Measurements from ENCODE around the gene EIF4EBP3. TPM values are rescaled to one million over a fixed set of nuclear protein-coding genes. Genes with fewer than 3 reads are reported as not detected.
A peak's percentile ranks its signal among the peaks of the same experiment; 100 is the strongest.

EIF4EBP3 gene
- total RNA-seq (8.8 and 15.0 TPM in 2 replicates), polyA plus RNA-seq (13.8 and 18.2 TPM in 2 replicates), polyA minus RNA-seq (6.0 and 8.8 TPM in 2 replicates)
- total RNA-seq (2013) = 9.7 TPM

- peaks cover 0 to 34% of the 10 kb centered on the region in 2 experiments for H3K36me3 ChIP-seq (replicated peaks in 1 of 2; ENCODE audit: control extremely low read depth in 1 of 2, control insufficient read depth in 1 of 2, extremely low read depth in 1 of 2, insufficient read depth in 2 of 2, low read length in 1 of 2)
- peak within 1 kb of the TSS; percentile 93 for H3K4me2 ChIP-seq (replicated peaks; ENCODE audit: low read depth, low read length, poor library complexity, severe bottlenecking)
- DNase-seq (peak; percentile 91), ATAC-seq (ENCODE audit: low read depth) (peak; percentile 97)
- Mint-ChIP-seq H3K4me1 (peaks cover 30% of the 10 kb centered on the region), H3K27me3 (no peaks in the 10 kb centered on the region), H3K27ac (peak within 1 kb of the TSS; percentile 94), H3K4me3 (peak within 1 kb of the TSS; percentile 94), H3K9me3 (ENCODE audit: insufficient read depth) (no peaks in the 10 kb centered on the region)
- H2AFZ ChIP-seq (ENCODE audit: insufficient read depth, low read depth, low read length, poor library complexity, severe bottlenecking) = peak within 1 kb of the TSS; percentile 82
- H3K79me2 ChIP-seq (ENCODE audit: control insufficient read depth, insufficient read depth, low read length) = peaks cover 4% of the 10 kb centered on the region
- no peaks in the 10 kb centered on the region for H3K9me3 ChIP-seq (ENCODE audit: control extremely low read depth in 1 of 3, control insufficient read depth in 2 of 3, insufficient read depth in 1 of 3, low read length in 2 of 3)
- H3K4me3 ChIP-seq (ENCODE audit: control extremely low read depth in 1 of 5, extremely low read depth in 1 of 5, insufficient read depth in 1 of 5, low read depth in 2 of 5, low read length in 4 of 5) = peak within 1 kb of the TSS; percentile 35 to 93 (median 79)
- no peaks in the 10 kb centered on the region for H4K20me1 ChIP-seq (ENCODE audit: control insufficient read depth, insufficient read depth, low read length, poor library complexity, severe bottlenecking)
- ChIA-PET CTCF (interaction anchor here (0.8 to 2.3 kb wide), 11 partner anchors 9 to 175 kb away, joined by 3 to 18 read pairs (median 4); partner anchors contain the start of genes APBB3, HARS1, HARS2 and IK), POLR2A (interaction anchor here (0.5 to 2.9 kb wide), 11 partner anchors 10 to 433 kb away, joined by 3 to 35 read pairs (median 4); partner anchors contain the start of genes ANKHD1, APBB3, CD14 and HARS1)
- intact Hi-C loops (cut with micrococcal nuclease) = loop anchor here (1.0 to 5.0 kb wide), 6 partner anchors 10 to 155 kb away; partner anchors contain the start of genes ANKHD1, APBB3, IK and NDUFA2
- H3K4me1 ChIP-seq (ENCODE audit: control insufficient read depth in 2 of 2, insufficient read depth in 2 of 2, low read length in 2 of 2) = peaks cover 10 to 30% of the 10 kb centered on the region in 2 donors
- WGBS (ENCODE audit: insufficient coverage) = 4% methylated on average over 49 of the region's 52 CpGs
- H3K27ac ChIP-seq (ENCODE audit: low read length in 2 of 2) = peak within 1 kb of the TSS; percentile 81 to 85
- no peaks in the 10 kb centered on the region for H3K27me3 ChIP-seq (replicated peaks in 1 of 4; ENCODE audit: control extremely low read depth in 1 of 4, control insufficient read depth in 3 of 4, insufficient read depth in 4 of 4, low read length in 3 of 4)
- TF ChIP-seq CTCF (IDR thresholded peaks at IDR 0.05) (peak; percentile 77), EZH2 (IDR thresholded peaks at IDR 0.05; ENCODE audit: borderline replicate concordance, insufficient read depth, low read depth, low read length, poor library complexity, severe bottlenecking) (no peak)
- H3K9ac ChIP-seq (ENCODE audit: low read length) = peak within 1 kb of the TSS; percentile 85
These were observed at the start of gene EIF4EBP3 for GRCh38 chr5:140547508-140548299. EIF4EBP3 (plus strand) TSS chr5:140547662; CDS start chr5:140547738, 76 bp downstream.

- H3K27ac ChIP-seq (ENCODE audit: low read length in 2 of 2) = no peak overlapping the region
- intact Hi-C loops (cut with micrococcal nuclease) = no loop called here
- H3K79me2 ChIP-seq (ENCODE audit: control insufficient read depth, insufficient read depth, low read length) = peaks cover 3% of the 10 kb centered on the region
- no peaks in the 10 kb centered on the region for H3K27me3 Mint-ChIP-seq
- H3K9ac ChIP-seq (ENCODE audit: low read length) = no peak overlapping the region
- ChIA-PET CTCF (no interaction called here), POLR2A (no interaction called here)
- ATAC-seq (ENCODE audit: low read depth) (no peak), DNase-seq (no peak)
- no peak overlapping the region for H3K27ac Mint-ChIP-seq
- no peak overlapping the region for H3K4me3 ChIP-seq (ENCODE audit: control extremely low read depth in 1 of 5, extremely low read depth in 1 of 5, insufficient read depth in 1 of 5, low read depth in 2 of 5, low read length in 4 of 5)
- no peaks in the 10 kb centered on the region for H3K9me3 ChIP-seq (ENCODE audit: control extremely low read depth in 1 of 3, control insufficient read depth in 2 of 3, insufficient read depth in 1 of 3, low read length in 2 of 3)
- no peaks in the 10 kb centered on the region for H3K4me1 ChIP-seq (ENCODE audit: control insufficient read depth in 2 of 2, insufficient read depth in 2 of 2, low read length in 2 of 2)
- TF ChIP-seq EZH2 (IDR thresholded peaks at IDR 0.05; ENCODE audit: borderline replicate concordance, insufficient read depth, low read depth, low read length, poor library complexity, severe bottlenecking) (no peak), CTCF (IDR thresholded peaks at IDR 0.05) (no peak)
- H3K4me3 Mint-ChIP-seq = no peak overlapping the region
- H2AFZ ChIP-seq (ENCODE audit: insufficient read depth, low read depth, low read length, poor library complexity, severe bottlenecking) = no peak overlapping the region
- peaks cover 0 to 32% of the 10 kb centered on the region in 2 experiments for H3K36me3 ChIP-seq (replicated peaks in 1 of 2; ENCODE audit: control extremely low read depth in 1 of 2, control insufficient read depth in 1 of 2, extremely low read depth in 1 of 2, insufficient read depth in 2 of 2, low read length in 1 of 2)
- H3K9me3 Mint-ChIP-seq (ENCODE audit: insufficient read depth) = no peaks in the 10 kb centered on the region
- H4K20me1 ChIP-seq (ENCODE audit: control insufficient read depth, insufficient read depth, low read length, poor library complexity, severe bottlenecking) = no peaks in the 10 kb centered on the region
- no peak overlapping the region for H3K4me2 ChIP-seq (replicated peaks; ENCODE audit: low read depth, low read length, poor library complexity, severe bottlenecking)
- no peaks in the 10 kb centered on the region for H3K4me1 Mint-ChIP-seq
- H3K27me3 ChIP-seq (replicated peaks in 1 of 4; ENCODE audit: control extremely low read depth in 1 of 4, control insufficient read depth in 3 of 4, insufficient read depth in 4 of 4, low read length in 3 of 4) = no peaks in the 10 kb centered on the region
These were observed 49.6 kb upstream of the EIF4EBP3 start for GRCh38 chr5:140497897-140498296.

All from B cell (primary cell).